HL-60 (cell line): ENCODE measurements around the gene EIF3M.

ENCODE experiments used
- DNase-seq, 2 experiments: peaks; one replicate each; pipeline ENCODE4 v3.0.0-alpha.2; 2010 to 2020; ENCODE audit warnings: low read depth in 1 of 2, low spot score in 1 of 2
- H3K27ac ChIP-seq: fragments of 250-450 bp; sonication (Bioruptor Pico); replicated peaks from 2 replicates; pipeline ENCODE4 v1.5.1; 2020; ENCODE audit warnings: mild to moderate bottlenecking, moderate library complexity
- H3K27me3 ChIP-seq: fragments of 250-450 bp; sonication (Bioruptor Pico); 2 replicates; pipeline ENCODE4 v1.5.1; 2021; ENCODE audit warnings: mild to moderate bottlenecking, moderate library complexity; ENCODE audit not compliant: insufficient read depth, poor library complexity, severe bottlenecking
- H3K4me3 ChIP-seq: replicated peaks from 2 replicates; pipeline ENCODE4 v1.5.1; 2011; ENCODE audit warnings: mild to moderate bottlenecking, control low read depth, low read length; ENCODE audit not compliant: insufficient read depth
- CTCF ChIP-seq: IDR thresholded peaks from one replicate; pipeline ENCODE4 v1.5.1; 2011; ENCODE audit warnings: low read length, control low read depth, inconsistent platforms; ENCODE audit not compliant: insufficient read depth
- GABPA ChIP-seq: IDR thresholded peaks from 2 replicates; pipeline ENCODE4 v1.6.1; 2012; ENCODE audit warnings: low read depth
- POLR2AphosphoS5 ChIP-seq: IDR thresholded peaks from 2 replicates; pipeline ENCODE4 v1.6.1; 2012; ENCODE audit warnings: low read depth
- REST ChIP-seq: IDR thresholded peaks from 2 replicates; pipeline ENCODE4 v1.6.1; 2012; ENCODE audit warnings: low read depth; ENCODE audit not compliant: insufficient replicate concordance
- SPI1 ChIP-seq: IDR thresholded peaks from 2 replicates; pipeline ENCODE4 v1.6.1; 2012; ENCODE audit warnings: low read depth, mild to moderate bottlenecking, borderline replicate concordance

The EIF3M gene

GRCh38 chr11:32580967-32581366 is 2.7 kb upstream of the EIF3M start:
- H3K27me3 ChIP-seq, result no peaks in the 10 kb centered on the region
- H3K27ac ChIP-seq, result no peak overlapping the region
- no peak for DNase-seq
- TF ChIP-seq POLR2AphosphoS5 (no peak), GABPA (no peak), CTCF (no peak), REST (no peak), SPI1 (no peak)
- no peak overlapping the region for H3K4me3 ChIP-seq

GRCh38 chr11:32581556-32581955 is 2.1 kb upstream of the EIF3M start:
- H3K4me3 ChIP-seq, result no peak overlapping the region
- TF ChIP-seq CTCF, result no peak
- no peak for TF ChIP-seq GABPA
- TF ChIP-seq REST, result no peak
- no peak for TF ChIP-seq POLR2AphosphoS5
- TF ChIP-seq SPI1, result no peak
- DNase-seq, result no peak

GRCh38 chr11:32584921-32585320 is 1.3 kb downstream of the EIF3M start:
- Histone ChIP-seq H3K27ac (peak overlapping the region; percentile 94), H3K4me3 (peak overlapping the region; percentile 85), H3K27me3 (no peaks in the 10 kb centered on the region)
- no peak for DNase-seq
- TF ChIP-seq POLR2AphosphoS5, result no peak
- TF ChIP-seq GABPA, result no peak
- TF ChIP-seq CTCF, result no peak
- no peak for TF ChIP-seq SPI1
- TF ChIP-seq REST, result no peak

More at GRCh38 chr11:32581556-32581955, 2.1 kb upstream of the EIF3M start:
- H3K27ac ChIP-seq, result no peak overlapping the region
- no peaks in the 10 kb centered on the region for H3K27me3 ChIP-seq
